ENCODE data around the gene MRPS22.

DNA sequence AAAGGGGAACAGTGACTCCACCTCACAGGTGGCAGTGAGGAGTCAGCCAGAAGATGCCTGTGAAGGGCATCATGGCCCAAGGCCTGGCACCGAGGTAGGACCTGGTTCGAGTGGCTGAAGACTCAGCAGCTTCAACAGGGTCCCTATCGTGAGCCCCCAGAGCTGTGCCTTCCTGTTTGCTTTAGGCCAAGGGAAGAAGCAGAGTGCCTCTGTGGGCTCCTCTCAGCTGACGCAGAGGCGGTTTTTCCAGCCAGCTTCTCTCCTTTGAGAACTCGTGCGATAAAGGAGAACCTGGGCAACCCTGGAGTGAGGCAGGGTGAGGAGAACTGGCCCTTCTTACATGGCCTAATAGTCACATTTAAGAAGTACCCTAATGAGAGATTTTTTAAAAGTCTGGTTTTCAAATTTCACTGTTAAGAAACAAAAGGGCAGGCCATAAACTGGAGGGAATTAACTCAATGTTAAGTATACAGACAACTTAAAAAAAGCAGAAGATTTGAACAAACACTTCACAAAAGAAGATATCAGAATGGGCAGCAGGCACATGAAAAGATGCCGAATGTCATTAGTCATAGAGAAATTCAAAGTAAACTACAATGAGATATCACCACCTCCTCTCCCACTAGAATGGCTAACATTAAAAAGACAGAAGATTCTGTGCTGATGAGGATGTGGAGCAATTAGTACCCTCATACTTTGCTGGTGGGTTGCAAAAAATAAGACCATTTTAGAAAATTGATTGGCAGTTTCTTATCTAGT lies 23.1 kb upstream of the MRPS22 start:
- TF ChIP-seq, protein P1, sequence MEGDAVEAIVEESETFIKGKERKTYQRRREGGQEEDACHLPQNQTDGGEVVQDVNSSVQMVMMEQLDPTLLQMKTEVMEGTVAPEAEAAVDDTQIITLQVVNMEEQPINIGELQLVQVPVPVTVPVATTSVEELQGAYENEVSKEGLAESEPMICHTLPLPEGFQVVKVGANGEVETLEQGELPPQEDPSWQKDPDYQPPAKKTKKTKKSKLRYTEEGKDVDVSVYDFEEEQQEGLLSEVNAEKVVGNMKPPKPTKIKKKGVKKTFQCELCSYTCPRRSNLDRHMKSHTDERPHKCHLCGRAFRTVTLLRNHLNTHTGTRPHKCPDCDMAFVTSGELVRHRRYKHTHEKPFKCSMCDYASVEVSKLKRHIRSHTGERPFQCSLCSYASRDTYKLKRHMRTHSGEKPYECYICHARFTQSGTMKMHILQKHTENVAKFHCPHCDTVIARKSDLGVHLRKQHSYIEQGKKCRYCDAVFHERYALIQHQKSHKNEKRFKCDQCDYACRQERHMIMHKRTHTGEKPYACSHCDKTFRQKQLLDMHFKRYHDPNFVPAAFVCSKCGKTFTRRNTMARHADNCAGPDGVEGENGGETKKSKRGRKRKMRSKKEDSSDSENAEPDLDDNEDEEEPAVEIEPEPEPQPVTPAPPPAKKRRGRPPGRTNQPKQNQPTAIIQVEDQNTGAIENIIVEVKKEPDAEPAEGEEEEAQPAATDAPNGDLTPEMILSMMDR (IDR thresholded peaks at IDR 0.05; ENCODE audit: extremely low read depth in 1 of 2, insufficient read depth in 1 of 2, low read depth in 1 of 2, low read length in 2 of 2) = no peak
- TF ChIP-seq POLR2AphosphoS5 (IDR thresholded peaks at IDR 0.05; ENCODE audit: insufficient read depth, low read depth, low read length) = no peak
- TF ChIP-seq POLR2A (IDR thresholded peaks at IDR 0.05; ENCODE audit: low read depth, low read length) = no peak
- TF ChIP-seq, protein P2, sequence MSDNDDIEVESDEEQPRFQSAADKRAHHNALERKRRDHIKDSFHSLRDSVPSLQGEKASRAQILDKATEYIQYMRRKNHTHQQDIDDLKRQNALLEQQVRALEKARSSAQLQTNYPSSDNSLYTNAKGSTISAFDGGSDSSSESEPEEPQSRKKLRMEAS (IDR thresholded peaks at IDR 0.05; ENCODE audit: insufficient read depth, insufficient read length) = no peak
- no peak for TF ChIP-seq FOS (IDR thresholded peaks at IDR 0.05; ENCODE audit: borderline replicate concordance, insufficient read depth, low read length)
- no peak for TF ChIP-seq MYC (IDR thresholded peaks at IDR 0.05; ENCODE audit: low read depth, low read length)
- no peak for TF ChIP-seq EZH2 (IDR thresholded peaks at IDR 0.05; ENCODE audit: borderline replicate concordance, low read depth, low read length, severe bottlenecking)

Measured in endothelial cell of umbilical vein (primary cell).